Esophagus muscularis mucosa (tissue), 3 donors: ENCODE measurements around the gene WWOX.

Experiments
- POLR2A ChIP-seq: fragments of 450-650 bp; IDR thresholded peaks from one replicate; pipeline ENCODE4 v1.6.1; 2017; ENCODE audit warnings: antibody characterized with exemption, moderate library complexity, mild to moderate bottlenecking, low read depth
- TF ChIP-seq, protein P1 (sequence below), 3 experiments: fragments of 200-600 bp in 2 of 3; fragments of 450-650 bp in 1 of 3; sonication (generic) in 2 of 3; IDR thresholded peaks; one replicate each; pipeline ENCODE4 v1.5.1; 2017 to 2019; ENCODE audit warnings: antibody characterized with exemption in 3 of 3, mild to moderate bottlenecking in 2 of 3, moderate library complexity in 1 of 3

DNA sequence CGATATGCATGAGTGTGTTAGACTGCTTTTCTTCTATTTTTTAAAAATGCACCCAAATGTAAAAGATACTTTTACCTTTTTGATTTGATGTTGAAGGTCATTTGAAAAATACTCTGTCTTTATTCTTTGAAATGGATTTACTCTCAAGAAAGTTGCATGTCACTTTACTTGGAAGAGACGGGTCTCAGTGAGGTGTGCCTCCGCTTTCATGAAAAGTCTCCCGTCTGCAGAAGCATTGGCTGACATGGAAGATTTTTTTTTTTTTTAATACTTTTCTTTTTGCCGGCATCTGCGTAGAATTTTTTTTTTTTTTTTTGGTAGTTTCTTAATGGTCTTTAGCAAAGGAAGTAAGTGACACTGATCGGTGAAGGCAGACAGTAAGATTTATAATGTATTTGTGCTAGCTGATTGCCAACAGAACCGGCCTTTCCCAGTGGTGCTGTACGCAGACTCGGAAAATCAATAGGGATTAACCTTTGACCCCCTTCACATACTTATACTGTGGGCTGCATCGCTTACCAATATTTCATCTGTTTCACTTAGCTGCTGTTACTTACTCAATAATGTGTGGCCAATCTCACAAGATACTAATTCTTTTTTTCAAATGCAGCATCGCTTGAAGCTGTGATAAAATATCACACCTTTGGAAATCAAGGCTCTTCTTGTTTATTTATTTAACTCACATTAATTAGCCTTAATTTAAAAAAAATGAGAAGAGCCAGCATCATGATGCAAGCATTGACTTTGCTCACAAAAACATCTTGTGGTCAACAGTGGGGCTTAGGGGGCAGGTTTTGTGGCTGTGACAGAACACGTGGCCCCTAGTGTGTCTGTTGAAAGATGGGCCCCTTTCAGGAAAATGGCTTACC, 383.9 kb downstream of the WWOX start:
- TF ChIP-seq, protein P1, sequence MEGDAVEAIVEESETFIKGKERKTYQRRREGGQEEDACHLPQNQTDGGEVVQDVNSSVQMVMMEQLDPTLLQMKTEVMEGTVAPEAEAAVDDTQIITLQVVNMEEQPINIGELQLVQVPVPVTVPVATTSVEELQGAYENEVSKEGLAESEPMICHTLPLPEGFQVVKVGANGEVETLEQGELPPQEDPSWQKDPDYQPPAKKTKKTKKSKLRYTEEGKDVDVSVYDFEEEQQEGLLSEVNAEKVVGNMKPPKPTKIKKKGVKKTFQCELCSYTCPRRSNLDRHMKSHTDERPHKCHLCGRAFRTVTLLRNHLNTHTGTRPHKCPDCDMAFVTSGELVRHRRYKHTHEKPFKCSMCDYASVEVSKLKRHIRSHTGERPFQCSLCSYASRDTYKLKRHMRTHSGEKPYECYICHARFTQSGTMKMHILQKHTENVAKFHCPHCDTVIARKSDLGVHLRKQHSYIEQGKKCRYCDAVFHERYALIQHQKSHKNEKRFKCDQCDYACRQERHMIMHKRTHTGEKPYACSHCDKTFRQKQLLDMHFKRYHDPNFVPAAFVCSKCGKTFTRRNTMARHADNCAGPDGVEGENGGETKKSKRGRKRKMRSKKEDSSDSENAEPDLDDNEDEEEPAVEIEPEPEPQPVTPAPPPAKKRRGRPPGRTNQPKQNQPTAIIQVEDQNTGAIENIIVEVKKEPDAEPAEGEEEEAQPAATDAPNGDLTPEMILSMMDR (IDR thresholded peaks at IDR 0.05) = no peak
- no peak for TF ChIP-seq POLR2A
